ENCODE results near the gene ZNF618.

The ZNF618 gene

DNA sequence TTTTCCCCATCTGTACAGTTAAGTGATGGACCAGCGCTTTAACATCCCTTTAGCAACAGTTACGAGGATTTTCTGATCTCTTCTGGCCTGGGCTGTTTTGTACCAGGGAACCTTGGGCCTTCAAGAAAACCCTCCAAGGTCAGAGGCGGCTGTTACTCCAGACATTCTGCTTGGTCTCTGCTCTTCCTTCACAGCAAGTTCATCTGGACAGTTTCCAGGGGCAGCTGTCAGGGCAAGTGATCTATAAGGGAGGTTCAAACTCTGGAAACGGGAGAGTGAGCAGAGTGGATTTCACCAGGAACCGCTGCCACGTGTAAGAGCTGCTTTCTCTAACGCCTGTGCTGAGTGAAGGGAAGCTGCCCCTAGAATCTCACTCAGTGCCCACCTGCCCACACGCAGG is 36.7 kb downstream of the ZNF618 start:
- no peak for DNase-seq

DNA sequence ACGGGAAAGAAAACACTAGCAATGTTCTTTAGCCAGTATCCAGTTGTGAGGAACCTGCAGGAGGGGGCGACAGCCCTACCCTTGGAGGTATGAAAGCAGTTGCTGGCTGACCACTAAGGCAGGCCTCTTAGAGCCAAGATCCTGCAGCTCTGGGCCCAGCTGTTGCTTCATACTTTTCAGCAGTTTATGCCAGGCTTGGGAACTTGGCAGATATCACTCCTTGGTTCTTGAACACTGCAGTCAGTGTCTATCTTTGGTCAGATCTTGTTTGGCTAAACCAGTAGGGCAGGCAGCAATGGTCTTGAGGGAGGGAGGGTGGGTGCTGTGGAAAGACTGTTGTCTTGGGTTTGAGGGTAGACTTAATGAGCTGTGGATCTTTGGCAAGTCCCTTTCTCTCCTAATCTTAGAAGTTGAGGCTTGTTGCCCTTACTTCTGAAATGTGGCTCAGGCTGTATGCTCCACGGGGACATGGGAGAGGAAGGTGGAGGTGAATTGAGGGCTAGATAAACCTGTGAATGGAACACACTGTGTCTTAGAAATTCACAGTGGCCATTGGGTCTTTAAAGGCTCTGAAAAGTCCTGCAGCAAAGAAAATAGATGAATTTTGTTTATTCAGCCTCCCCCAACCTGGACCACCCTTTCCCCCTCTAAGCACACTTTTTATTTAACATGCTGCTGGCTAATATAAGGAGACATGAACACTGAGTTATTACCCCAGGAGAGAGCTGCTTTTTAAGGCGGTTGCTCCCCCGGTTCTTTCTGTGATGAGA is 37.5 kb downstream of the ZNF618 start:
- no peak for DNase-seq

DNA sequence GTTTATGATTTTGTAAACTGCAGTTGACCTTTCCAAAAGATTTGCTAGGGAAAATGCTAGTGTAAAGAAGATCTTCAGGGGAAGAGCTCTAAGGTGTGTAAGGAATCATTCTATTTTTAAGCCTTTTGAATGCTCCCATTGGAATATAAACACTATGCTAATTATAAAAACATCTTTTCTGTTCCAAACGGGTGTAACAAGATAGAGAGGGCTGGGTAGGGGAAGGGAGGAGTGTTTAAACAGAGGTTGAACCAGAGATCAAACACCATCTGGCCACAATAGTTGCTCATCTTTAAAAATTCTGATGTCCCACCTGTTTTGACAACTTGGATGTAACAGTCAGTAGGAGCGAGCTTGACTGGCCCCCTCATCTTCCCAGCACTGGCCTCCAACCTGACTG is 38.4 kb downstream of the ZNF618 start:
- DNase-seq, result no peak

DNA sequence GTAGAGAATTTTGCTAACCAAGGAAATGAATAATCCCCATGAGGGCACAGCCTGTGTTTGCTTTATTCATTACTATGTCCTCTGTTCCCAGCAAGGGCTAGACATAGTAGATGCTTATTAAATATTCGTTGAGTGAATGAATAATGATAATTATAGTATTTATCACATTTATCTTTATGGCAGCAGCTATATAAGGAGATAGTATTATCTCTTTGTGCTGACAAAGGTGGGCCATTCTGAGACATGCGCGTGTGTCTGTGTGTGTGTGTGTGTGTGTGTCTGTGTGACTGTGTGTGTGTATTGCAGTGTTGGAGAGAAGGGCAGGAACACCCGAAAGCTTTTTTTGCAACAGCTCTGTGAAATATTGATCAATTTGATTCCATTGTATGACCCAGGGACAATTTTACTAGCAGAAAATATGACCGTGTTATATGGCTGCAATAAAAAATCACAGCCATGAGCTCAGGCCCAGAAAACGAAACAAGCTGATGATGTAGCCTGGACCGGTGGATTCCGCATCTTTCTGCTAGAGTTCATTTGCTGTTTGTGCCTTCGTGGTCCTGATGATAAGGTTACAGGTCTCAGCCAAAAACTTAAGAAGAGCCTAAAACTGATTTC is 39.8 kb downstream of the ZNF618 start:
- DNase-seq, result no peak

DNA sequence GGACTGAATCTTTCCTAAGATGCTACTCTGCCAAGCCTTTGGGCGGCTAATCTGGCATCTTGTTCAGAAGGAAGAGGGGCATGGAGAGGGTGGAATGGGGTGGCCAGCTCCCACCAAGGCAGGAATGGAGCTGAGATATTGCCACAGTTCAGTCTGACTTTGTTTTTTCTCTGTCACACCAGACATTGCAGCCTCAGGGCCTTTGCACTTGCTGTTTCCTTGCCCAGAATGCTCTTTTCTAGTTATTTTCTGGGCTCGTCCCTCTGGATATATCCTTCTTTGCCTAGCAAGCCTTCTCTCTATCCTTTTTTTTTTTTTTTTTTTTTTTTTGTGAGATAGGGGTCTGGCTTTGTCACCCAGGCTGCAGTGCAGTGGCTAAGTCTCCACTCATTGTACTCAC is 40.8 kb downstream of the ZNF618 start:
- DNase-seq, result no peak

DNA sequence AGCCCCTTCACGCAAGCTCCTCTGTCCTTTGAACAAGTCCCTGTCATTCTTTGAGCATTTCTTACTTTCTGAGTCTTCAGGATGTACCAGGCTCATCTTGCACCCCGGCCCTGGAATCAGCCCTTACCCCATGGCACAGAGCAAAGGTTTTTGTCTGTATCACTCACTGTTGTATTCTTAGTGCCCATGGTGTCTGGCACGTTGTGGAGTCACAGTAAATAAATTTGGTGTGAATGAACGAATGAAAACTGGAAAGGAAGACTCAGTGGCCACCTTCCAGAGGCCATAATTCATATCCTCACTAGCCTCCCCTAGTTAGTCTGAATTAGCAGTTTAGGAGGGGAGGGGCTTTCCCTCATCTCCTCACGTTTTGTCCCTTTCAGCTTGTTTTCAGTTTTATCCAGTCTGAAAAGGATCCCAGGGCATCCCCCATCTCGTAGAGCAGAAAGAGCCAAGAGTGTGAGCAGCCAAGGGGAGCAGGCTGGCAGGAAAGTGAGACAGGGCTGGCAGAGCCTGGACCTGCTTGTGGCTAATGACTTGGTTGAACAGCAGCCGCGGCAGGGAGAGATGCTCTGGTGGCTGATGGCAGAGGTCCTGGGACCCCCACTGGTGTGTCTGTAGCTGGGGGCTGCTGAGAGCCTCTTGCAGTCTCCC is 42.7 kb downstream of the ZNF618 start:
- DNase-seq, result no peak

DNA sequence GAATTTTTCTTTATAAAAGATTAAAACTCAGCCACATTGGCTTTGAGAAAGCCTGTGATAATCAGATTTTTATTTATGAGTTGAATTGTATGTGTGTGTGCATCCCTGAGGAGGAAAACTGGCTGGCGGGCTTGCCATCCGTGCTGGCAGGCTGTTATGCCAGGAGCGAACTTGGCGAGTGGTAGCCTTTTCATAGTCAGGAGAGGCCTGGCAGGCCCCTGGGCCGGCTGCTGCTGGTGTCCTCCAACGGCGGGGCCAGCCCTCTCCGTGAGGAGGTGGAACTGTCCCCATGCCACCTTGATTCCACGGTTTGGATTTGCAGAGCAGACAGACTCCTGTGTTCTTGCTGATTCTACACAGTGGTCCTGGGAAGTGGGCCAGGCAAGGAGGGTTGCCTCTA is 43.3 kb downstream of the ZNF618 start:
- DNase-seq, result no peak

DNA sequence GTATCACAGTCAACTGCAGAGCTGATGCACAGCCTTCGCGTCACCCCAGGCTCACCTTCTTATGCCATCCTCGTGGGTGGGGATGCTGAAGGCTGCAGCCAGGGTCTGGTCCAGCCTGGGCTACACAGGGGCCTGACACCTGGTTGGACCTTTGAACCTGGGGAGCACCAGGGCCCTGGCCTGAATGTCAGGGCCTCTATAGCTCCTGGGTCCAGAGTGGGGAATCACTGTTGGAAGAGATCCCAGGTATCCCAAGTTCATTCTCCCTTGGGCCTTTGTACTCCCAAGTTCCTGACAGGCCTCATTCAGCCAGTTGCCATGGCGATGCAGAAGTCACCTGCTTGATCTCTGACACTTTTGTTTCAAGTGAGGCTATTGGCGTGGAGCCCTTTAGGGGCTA is 43.8 kb downstream of the ZNF618 start:
- DNase-seq, result no peak

DNA sequence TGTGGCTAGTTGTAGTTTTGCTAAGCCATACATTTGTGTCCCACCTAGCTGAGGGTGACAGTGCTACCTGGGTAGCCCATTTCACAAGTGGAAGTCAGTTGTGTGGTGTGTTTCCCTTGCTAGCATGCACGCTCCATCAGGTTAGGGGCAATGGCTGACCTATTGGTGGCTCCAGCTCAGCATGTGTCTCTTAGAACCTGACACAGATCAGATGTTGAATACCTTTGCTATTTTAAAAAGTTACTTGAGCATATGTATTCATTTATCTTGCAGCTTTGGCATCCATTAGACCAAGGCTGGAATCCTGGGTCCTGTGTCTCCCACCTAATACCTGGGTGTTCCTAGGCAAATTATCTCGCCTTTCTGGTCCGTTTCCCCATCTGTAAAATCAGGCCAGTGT is 44.8 kb downstream of the ZNF618 start:
- DNase-seq, result no peak

DNA sequence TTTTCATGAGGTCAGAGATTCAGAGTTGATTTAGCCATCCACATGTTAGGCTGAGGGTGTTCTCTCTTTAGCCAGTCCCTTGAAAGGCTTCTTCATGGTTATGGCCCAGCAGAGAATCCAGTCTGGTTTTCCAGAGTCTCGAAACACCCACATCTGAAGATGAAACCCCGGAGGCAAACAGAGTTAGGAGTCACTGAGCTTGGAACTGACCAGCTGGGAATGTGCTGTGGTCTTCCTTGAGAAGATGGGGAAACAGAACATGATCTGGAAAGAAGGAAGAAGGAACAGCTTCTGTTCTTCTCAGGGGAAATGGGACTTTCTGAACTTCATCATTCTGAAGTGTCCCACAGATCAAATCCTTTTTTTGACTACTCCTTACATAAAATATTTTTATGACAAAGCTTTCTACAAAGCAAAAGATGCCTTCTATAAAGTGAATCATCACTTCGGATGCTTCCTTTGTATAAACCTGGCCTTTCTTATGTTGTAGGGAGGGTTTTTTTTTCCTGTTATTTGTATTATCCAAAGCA is 45.4 kb downstream of the ZNF618 start:
- no peak for DNase-seq

DNA sequence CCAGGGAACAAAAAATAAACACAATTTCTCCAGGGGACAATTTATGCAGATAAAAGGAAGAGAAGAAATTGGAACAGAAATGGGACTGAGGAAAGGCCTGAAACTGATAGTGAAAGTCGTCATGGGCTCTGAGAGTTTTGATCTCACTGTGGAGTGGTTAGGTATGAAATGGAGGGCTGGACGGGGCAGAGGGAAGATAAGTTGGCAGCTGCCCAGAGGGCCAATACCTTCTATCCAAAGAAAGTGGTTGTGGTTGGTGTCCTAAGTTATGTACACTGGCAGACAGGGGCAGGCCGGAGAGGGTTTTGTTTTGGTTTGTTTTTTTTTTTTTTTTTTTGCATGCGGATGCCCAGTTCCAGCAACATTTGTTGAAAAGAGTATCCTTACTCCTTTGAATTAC is 46.1 kb downstream of the ZNF618 start:
- no peak for DNase-seq

DNA sequence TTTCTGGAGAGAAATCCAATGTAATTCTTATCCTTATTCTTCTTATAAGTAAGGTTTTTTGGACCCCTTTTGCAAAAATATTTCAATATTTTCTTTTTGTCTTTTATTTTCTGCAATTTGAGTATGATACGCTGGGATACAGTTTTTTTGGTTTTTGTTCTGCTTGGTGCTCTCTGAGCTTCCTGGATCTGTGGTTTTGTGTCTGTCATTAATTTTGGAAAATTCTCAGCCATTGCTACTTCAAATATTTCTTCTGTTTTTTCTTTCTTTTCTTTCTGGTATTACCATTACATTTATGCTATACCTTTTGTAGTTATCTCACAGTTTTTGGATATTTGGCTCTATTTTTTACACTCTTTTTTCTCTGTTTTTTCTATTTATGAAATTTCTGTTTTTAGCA is 50.1 kb downstream of the ZNF618 start:
- no peak for DNase-seq

DNA sequence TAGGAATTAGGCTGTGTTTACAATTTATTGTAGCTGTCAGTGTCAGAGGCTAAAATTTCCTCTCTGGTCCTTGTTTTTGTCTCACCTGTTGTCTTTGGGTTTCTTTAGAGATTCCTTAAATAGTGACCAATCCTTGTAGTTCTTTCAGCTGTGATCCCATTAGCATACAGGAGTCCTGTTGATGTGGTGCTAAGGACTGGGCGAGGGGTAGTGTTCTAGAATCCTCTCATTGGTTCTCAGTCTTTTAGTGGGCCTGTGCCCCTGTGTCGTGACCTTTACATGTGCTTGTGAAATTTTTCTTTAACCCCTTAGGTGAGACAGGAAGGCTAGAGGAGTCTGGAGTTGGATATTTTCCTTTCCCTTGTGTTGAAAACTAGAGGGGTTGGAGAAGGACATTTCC is 51.2 kb downstream of the ZNF618 start:
- DNase-seq, result no peak

DNA sequence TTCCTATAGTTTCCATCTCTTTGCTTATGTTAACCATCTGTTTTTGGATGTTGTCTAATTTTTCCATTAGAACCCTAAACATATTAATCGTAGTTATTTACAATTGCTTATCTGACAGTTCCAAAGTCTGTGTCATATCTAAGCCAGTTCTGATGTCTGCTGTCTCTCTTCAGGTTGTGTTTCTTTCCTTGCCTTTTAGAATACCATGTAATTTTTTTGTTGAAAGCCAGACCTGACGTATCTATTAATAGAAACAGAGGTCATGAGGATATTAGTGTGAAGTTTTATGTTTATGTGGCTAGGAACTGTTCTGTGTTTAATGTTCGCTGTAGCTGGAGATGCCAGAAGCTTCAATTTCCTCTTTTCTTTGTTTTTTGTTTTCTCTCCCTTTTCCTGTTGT is 52.2 kb downstream of the ZNF618 start:
- no peak for DNase-seq

DNA sequence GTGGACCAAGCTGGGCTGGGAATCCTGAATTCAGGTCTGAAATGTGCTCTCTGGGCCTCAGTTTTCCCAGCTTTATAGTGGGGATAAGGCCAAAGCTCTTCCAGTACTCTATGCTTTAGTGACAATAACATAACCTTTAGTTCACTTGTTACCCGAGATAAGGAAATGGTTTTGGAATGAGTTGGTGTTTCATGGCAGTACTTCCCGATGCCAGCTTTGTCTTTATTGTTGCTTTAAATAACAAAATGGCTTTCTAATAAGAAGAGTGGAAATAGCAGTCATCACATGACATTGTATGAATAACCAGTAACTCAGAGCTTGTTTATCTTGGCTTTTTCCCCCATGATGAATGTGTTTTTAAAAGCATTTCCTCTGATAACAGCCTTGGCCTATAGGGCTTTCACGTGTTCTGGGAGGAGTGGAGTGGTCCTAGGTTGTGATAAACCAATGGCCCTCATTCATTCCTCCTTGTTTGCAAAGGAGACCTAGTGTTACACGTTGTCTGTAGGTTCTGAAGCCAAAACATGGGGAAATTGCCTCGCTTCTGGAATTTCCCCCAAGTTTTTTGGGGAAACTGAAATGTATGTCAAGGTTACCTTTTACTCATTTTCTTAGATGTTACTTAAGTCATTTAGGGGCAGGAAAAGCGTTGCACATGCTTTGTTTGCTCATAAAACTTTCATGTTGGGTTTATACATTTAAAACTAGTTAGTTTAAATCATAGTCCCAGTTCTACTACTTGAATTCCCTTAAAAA is 53.7 kb downstream of the ZNF618 start:
- peak; percentile 94 for DNase-seq

DNA sequence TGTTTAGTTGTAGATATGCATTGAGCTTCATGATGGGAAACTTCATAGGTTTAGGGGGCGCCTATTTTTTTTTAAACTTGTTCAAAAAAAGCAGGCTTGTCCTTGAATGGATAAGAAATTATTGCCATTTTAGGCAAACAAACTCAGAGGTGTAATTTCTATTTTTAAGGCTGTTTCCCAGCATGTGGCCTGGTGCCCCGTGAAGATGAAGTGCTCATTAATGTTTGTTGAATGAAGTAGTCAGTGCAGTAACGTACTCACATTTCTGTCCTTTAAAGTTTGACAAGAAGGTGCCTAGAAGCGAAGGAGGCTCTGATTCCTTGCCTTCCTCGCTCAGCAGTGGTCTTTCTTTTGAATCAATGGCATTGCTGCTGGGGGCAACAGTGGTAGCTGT is 54.3 kb downstream of the ZNF618 start:
- DNase-seq, result no peak

DNA sequence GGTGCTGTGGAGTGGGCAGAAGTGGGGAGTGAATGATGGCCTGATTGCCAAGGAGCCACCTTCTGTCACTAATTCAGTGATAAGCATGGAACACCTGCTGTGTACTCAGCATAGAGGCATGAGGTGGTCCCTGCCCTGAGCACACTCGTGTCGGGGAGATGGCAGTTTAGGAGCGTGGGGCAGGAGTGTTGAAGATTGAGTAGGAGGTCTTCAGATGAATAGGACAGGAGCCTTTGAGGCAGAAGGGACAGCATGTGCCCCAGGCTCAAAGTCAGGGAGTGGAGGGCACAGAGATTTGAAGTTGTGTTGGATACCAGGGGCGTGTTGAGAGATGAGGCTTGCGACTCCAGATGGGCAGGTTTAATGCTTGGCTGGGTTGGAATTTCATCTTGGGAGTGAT is 55.0 kb downstream of the ZNF618 start:
- DNase-seq, result no peak

DNA sequence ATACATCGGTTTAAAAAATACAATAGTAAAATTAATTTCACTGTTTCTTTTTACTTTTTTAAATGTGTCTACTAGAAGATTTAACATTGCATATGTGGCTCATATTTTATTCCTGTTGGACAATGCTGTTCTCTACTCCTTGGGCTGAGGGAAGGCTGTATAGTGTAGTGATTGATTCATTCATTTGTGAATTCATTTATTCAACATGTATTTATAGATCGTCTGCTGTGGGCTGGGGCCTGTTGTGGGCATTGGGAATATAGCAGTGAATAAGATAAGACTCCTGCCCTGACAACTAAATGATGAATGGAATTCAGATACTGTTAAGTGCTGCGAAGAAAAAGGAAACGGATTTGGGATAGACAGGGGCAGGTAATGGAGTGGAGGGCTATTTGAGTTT is 55.7 kb downstream of the ZNF618 start:
- no peak for DNase-seq

DNA sequence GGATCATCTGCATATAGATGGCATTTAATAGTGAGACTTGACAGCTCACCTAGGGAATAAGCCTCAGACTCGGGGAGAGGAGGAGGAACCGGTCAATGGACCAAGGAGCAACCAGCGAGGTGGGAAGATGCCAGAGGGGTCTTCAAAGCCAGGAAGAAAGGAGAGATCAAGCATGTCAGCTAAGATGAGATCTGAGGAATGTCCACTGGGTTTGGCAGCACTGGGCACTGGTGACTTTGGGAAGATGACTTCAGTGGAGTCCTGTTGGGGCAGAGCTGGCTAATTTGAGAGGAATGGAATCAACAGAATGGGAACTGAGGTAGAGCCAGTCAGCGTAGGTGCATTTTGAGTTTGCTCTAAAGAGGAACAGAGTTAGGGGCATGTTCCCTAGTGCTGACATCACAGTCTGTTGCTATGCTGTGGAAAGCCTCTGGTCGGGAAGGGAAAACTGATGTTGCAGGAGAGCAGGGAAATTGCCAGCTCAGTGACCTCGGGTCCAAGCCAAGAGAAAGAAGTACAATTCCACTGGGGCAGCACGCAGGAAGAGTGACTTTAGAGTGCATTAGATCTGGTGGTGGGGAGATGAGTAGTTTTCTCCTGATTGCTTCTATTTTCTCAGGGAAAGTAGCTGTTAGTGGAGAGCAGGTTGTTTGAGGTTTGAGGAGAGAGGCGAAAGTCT is 56.9 kb downstream of the ZNF618 start:
- no peak for DNase-seq

DNA sequence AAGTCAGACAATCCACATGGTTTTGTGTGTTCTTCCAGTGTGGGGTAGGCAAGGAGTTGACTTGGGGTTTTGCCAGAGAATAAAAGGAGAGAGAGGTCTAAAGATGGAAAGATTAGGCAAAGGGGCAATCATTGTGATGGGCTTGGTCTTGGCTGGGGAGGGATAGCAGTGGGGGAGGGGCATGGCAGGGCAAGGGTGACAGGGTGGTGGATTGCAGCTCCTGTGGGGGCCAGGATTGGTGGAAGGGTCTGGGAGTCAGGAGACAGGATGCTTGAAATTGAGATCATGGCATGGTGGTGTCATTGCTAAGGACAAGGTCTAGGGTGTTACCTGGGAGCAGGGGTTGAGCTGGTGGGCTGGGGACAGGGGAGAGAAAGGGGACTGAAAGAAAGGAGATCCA is 57.6 kb downstream of the ZNF618 start:
- no peak for DNase-seq

DNA sequence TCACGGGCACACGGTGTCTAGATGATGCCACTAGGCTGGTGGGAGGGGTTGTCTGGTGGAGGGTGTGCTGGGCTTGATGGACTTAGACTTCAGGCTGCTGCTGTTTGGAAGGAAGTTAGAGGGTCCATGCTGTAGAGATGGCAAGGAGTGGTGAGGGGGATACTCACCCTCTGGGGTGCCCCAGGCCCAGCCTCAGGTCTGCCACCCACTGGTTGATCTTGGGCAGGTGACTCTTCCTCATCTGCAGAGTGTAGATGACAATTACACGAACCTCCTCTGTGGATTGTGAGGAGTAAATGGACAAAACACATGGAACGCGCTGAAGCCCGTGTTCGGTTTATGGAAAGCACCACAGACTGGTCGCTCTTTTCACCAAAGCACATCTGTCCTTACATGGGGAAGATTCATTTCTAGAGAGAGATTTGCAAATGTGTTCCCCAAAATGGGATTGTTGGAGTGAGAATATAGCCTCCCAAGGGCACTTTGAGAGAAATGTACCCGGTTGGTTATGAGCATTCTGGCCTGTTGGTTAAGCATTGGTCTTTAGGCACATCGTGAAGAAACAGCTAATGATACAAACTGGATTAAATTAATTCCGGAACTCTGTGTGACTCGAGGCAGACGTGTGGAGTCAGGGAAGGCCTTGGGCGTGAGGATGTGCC is 58.2 kb downstream of the ZNF618 start:
- no peak for DNase-seq

Data from fibroblast of skin of back (primary cell).